Bronchial epithelial cell (primary cell): ENCODE results near the gene NOL4L. TPM values are rescaled to one million over a fixed set of nuclear protein-coding genes. Genes with fewer than 3 reads are reported as not detected.

Source experiments
- DNase-seq: peaks from one replicate; pipeline ENCODE4 v3.0.0-alpha.2; 2010; ENCODE audit warnings: low read depth
- FAIRE-seq: peaks from 2 replicates; lab custom pipeline; 2011; peaks lifted over from hg19 to GRCh38; lab: Jason Lieb, UNC
- H3K27me3 ChIP-seq: 2 replicates; pipeline ENCODE4 v1.5.1; 2011; ENCODE audit warnings: low read length; ENCODE audit not compliant: control insufficient read depth, insufficient read depth
- H3K36me3 ChIP-seq: 2 replicates; pipeline ENCODE4 v1.5.1; 2011; ENCODE audit warnings: low read length; ENCODE audit not compliant: control insufficient read depth, insufficient read depth
- H3K4me3 ChIP-seq: 2 replicates; pipeline ENCODE4 v1.5.1; 2011; ENCODE audit warnings: mild to moderate bottlenecking, low read depth, low read length, control low read depth
- CTCF ChIP-seq: IDR thresholded peaks from 2 replicates; pipeline ENCODE4 v1.5.1; 2011; ENCODE audit warnings: mild to moderate bottlenecking, moderate library complexity, low read length, control low read depth, inconsistent platforms; ENCODE audit not compliant: insufficient read depth, severe bottlenecking
- total RNA-seq: library from RNA; depleted of rRNA; stranded (reverse); fragments of >200 nt; gene quantifications from 2 replicates; pipeline ENCODE4 v1.2.1, GENCODE V29; 2014

The NOL4L gene
- total RNA-seq, 1 donor from 2014 or later: 1.8 TPM

- Histone ChIP-seq H3K27me3 (peaks cover 16% of the 10 kb centered on the region), H3K4me3 (no peak overlapping the region), H3K36me3 (no peaks in the 10 kb centered on the region)
- no peak for TF ChIP-seq CTCF
- DNase-seq (no peak), FAIRE-seq (no peak)
Measured at GRCh38 chr20:32603046-32603726, 18.1 kb upstream of the NOL4L start.

GRCh38 chr20:32602273-32602672, 17.1 kb upstream of the NOL4L start:
- TF ChIP-seq CTCF: no peak
- FAIRE-seq: no peak
- Histone ChIP-seq H3K4me3 (no peak overlapping the region), H3K27me3 (peaks cover 16% of the 10 kb centered on the region), H3K36me3 (no peaks in the 10 kb centered on the region)
- no peak for DNase-seq

- FAIRE-seq: no peak
- H3K4me3 ChIP-seq: no peak overlapping the region
Measured at GRCh38 chr20:32600681-32601237, 15.6 kb upstream of the NOL4L start.

GRCh38 chr20:32599783-32600340, 14.7 kb upstream of the NOL4L start:
- Histone ChIP-seq H3K36me3 (no peaks in the 10 kb centered on the region), H3K27me3 (no peaks in the 10 kb centered on the region), H3K4me3 (no peak overlapping the region)
- peak; percentile 26 for DNase-seq
- FAIRE-seq: no peak
- no peak for TF ChIP-seq CTCF

More at GRCh38 chr20:32600681-32601237, 15.6 kb upstream of the NOL4L start:
- TF ChIP-seq CTCF: no peak
- DNase-seq: peak; percentile 74
- Histone ChIP-seq H3K27me3 (peaks cover 6% of the 10 kb centered on the region), H3K36me3 (no peaks in the 10 kb centered on the region)

- Histone ChIP-seq H3K36me3 (no peaks in the 10 kb centered on the region), H3K4me3 (no peak overlapping the region), H3K27me3 (no peaks in the 10 kb centered on the region)
- no peak for TF ChIP-seq CTCF
- FAIRE-seq: no peak
- no peak for DNase-seq
Measured at GRCh38 chr20:32598606-32599005, 13.5 kb upstream of the NOL4L start.

- Histone ChIP-seq H3K27me3 (no peaks in the 10 kb centered on the region), H3K4me3 (no peak overlapping the region), H3K36me3 (no peaks in the 10 kb centered on the region)
- no peak for TF ChIP-seq CTCF
- no peak for DNase-seq
- no peak for FAIRE-seq
Measured at GRCh38 chr20:32597714-32598113, 12.6 kb upstream of the NOL4L start.
